COLO829 (cell line): ENCODE data around the gene SRSF7.

Source experiments
- DNase-seq: peaks from one replicate; pipeline ENCODE4 v3.0.0; 2012; ENCODE audit warnings: low spot score

Gene SRSF7

GRCh38 chr2:38701542-38701941, 49.6 kb downstream of the SRSF7 start:
- no peak for DNase-seq

GRCh38 chr2:38700881-38701458, 50.2 kb downstream of the SRSF7 start:
- no peak for DNase-seq

DNA sequence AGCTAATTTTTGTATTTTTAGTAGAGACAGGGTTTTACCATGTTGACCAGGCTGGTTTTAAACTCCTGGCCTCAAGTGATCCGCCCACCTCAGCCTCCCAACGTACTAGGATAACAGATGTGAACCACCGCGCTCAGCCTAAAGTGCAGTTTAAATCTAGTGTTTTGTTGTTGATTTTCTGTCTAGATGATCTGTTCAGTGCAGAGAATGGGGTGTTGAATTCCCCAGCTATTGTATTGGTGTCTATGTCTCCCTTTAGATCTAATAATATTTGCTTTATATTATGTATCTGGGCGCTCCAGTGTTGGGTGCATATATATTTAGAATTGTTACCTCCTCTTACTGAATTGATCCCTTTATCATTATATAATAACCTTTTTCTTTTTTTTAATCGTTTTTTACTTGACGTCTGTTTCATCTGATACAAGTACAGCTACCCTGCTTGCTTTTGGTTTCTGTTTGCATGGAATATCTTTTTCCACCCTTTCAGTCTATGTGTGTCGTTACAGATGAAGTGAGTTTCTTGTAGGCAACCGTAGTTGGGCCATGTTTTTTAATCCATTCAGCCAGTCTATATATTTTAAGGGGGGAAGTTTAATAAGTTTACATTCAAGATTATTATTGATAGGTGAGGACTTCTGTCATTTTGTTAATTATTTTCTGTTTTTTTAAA, 50.9 kb downstream of the SRSF7 start:
- DNase-seq = no peak

GRCh38 chr2:38698467-38699003, 52.6 kb downstream of the SRSF7 start:
- no peak for DNase-seq

GRCh38 chr2:38697116-38697840, 53.9 kb downstream of the SRSF7 start:
- no peak for DNase-seq
